Measurements from ENCODE around the gene CTPS1.
A peak's percentile ranks its signal among the peaks of the same experiment; 100 is the strongest.

Gene CTPS1

GRCh38 chr1:41024953-41025352 is 45.5 kb downstream of the CTPS1 start:
- no peak for DNase-seq (ENCODE audit: low read depth)

DNA sequence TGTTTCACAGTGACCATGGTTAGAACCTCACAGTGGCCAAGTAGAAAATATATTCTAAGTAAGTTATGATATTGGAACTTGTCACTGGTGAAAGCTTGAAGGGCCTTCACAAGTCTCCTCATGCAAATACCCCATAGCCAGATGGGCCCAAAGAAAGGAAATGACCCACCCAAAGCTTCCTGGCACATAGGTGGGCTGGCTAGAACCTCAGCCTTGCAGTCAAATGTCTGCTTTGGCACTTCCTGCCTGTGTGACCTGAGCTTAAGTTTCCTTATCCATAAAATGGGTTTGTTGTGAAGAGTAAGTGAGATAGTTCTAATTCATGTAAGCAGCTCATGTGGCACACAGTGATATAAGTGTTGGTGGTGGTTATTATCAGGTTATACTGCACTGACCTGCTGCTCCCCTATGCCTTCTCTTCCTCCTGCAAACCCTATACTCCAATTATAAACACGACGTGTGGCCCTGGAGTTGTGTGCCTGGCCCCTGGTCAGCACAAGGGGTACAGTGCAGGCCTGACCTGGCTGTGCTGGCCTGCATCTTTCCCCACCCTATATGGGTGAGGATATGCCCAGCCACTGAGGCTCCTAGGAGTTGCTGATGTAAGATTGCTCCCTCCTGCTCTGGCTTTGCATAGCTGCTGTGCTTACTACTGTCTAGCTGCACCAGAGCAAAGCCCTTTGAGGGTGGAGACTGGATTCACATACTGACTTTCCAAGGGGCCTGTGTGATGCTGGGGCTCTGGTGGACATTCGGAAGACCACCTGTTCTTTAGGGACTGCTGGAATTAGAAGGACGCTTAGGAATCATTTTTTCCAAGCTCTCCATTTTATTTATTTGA is 46.7 kb downstream of the CTPS1 start:
- no peak for DNase-seq (ENCODE audit: low read depth)

DNA sequence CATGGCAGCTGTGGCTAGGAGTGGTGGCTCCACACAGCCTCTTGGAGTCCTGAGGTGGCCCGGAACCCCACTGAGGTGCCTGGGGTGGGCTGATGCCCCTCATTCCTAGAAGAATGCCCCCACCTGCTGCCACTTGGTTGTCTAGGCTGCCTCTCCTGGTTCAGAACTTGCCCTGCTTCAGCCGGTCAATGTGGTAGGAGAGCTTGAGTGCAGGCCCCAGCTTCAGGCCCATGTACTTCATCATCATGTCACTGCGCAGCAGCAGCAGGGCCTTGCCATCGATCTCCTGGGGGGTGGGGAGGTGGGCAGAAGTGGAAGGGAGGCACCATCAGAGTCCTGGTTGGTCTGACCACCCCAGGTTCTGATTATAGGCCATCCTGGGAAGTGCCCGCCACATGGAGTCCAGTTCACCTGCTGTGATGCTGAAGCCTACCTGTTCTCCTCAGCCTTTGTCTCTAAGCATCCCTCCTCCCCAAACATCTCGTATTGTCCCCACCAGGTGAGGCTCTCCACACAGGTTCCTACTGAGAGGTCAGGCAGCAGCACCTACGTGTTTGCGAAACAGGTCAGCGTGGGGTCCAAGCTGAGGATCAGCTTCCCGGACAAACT is 48.6 kb downstream of the CTPS1 start:
- no peak for DNase-seq (ENCODE audit: low read depth)

- no peak for DNase-seq (ENCODE audit: low read depth)
Measured at GRCh38 chr1:41030872-41031616, 51.5 kb downstream of the CTPS1 start.

DNA sequence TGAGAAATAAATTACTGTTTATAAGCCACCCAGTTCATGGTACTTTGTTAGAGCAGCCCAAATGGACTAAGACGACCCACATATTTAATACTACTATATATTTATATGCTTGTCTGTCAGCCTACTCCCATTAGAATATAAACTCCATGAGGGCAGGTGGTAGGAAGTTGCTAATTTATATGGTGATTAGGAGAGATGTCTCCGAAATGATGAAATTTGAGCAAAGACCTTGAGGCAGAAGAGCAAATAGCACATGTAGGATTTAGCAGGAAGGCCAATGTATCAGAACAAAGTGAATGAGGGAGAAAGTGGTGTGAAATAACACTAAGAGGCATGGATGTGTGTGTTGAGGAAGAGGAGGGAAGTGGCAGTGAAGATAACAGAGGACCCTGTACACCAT is 52.7 kb downstream of the CTPS1 start:
- DNase-seq (ENCODE audit: low read depth): no peak

DNA sequence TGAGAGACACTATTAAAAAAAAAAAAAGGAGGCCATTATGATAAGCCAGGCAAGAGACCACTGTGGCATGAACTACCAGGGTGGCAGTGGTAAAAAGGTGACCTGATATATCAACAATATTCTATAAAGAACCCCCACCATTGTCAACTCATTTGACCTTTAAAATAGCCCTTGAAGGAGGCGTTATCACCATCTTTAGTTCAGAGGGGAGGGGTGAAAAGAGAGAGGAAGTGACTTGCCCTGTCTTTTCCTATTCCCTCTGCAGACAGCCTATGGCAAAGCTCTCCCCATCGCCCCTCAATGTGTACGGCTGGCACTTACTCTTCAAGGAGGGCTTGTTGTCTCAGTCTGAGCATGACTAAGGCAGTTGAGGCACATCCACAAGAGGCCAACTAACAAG is 53.8 kb downstream of the CTPS1 start:
- no peak for DNase-seq (ENCODE audit: low read depth)

GRCh38 chr1:41037116-41037903 is 57.8 kb downstream of the CTPS1 start:
- no peak for DNase-seq (ENCODE audit: low read depth)

- no peak for DNase-seq (ENCODE audit: low read depth)
Measured at GRCh38 chr1:41038110-41038509, 58.6 kb downstream of the CTPS1 start.

- peak; percentile 80 for DNase-seq (ENCODE audit: low read depth)
Measured at GRCh38 chr1:41041614-41042270, 62.2 kb downstream of the CTPS1 start.

- DNase-seq (ENCODE audit: low read depth): no peak
Measured at GRCh38 chr1:41044187-41044586, 64.7 kb downstream of the CTPS1 start.

DNA sequence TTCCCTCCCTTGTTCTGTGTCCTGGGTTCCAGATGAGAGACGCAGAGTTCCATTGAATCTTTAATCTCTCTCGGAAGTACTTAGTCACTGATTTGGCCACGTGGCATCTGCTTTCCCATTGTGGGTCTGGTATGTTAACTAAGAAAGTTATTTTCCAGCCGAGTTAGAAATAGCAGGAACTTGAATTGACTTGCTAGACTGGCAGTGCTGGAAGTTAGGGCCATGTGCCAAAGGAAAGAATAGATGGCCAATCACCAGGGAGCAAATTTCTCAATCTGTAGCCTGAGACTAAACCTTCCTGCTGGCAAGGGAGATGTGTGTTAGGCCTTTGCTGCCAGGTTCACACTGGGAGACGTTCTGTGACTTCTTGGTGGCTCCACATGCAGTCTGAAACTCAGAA is 66.2 kb downstream of the CTPS1 start:
- DNase-seq (ENCODE audit: low read depth): peak; percentile 78

- no peak for DNase-seq (ENCODE audit: low read depth)
Measured at GRCh38 chr1:41046347-41046775, 66.9 kb downstream of the CTPS1 start.

- DNase-seq (ENCODE audit: low read depth): no peak
Measured at GRCh38 chr1:41048540-41048939, 69.0 kb downstream of the CTPS1 start.

DNA sequence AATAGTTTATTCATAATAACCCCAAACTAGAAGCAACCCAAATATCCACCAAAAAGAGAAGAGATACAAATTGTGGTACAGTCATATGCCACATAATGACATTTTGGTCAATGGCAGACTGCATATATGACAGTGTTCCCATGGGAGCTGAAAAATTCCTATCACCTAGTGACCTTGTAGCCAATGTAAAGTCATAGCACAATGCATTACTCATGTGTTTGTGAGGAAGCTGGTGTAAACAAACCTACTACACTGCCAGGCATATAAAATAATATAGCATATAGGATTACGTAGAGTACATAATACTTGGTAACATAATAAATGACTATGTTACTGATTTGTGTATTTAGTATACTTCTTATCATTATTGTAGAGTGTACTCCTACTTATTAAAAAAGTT is 71.5 kb downstream of the CTPS1 start:
- no peak for DNase-seq (ENCODE audit: low read depth)

DNA sequence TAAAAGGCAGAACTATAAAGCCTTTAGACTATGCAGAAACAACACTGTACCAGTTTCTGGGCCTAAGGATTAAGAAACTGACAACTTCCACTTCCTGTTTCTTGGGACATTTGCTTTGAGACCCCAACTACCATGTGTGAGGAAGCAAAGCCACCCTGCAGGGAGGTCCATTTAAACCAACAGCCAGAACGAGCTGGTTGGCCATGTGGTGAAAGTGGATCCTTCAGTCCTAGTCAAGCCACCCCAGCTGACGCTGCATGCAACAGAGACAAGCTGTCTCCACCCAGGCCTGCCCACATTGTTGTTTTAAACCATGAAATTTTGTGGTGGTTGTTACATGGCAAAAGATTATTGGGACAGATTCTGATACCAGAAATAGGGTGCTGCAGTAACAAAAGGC is 73.8 kb downstream of the CTPS1 start:
- DNase-seq (ENCODE audit: low read depth): no peak

DNA sequence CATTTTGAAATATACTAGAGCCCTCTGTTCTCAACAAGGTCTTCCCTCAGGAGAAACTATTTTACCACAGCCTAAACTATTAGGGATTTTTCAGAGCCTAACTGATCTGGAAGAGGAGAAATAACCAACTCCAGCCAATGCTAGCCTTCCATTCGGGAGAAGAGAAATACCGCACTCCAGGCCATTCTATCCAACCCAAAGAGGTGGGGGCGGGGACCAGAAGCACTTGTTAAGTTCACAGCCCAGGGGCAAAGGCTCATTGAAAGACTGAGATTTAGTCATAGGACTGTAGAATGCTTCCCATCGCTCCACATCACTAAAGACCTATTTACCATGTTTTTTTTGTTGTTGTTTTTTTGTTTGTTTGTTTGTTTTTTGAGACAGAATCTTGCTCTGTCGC is 77.4 kb downstream of the CTPS1 start:
- DNase-seq (ENCODE audit: low read depth): no peak

Measured in iris pigment epithelial cell (primary cell).